Endothelial cell of umbilical vein (primary cell): ENCODE data around the gene GATAD2A. TPM values are rescaled to one million over a fixed set of nuclear protein-coding genes. Genes with fewer than 3 reads are reported as not detected.

Experiments
- BruUV-seq: library from RNA; stranded (reverse); fragments of 400-500 nt; replicated peaks from 2 replicates; lab custom pipeline; 2021; lab: Mats Ljungman, UMichigan
- CTCF ChIA-PET: fragments of 300-600, 350-600 bp; sonication (Branson Sonifier 250); formaldehyde crosslinking; loops from one replicate; lab custom pipeline; 2021; ENCODE audit warnings: antibody characterized with exemption, inconsistent platforms; lab: Charles Lee
- POLR2A ChIA-PET: fragments of 300-600, 350-600 bp; sonication (Branson Sonifier 250); formaldehyde crosslinking; loops from one replicate; lab custom pipeline; 2021; ENCODE audit warnings: antibody characterized with exemption, inconsistent platforms; lab: Charles Lee
- DNase-seq: peaks from one replicate; pipeline ENCODE4 v3.0.0-alpha.2; 2011; ENCODE audit warnings: low read depth, low spot score
- FAIRE-seq: peaks from 2 replicates; lab custom pipeline; 2011; peaks lifted over from hg19 to GRCh38; lab: Jason Lieb, UNC
- H2AFZ ChIP-seq: 2 replicates; pipeline ENCODE4 v1.6.0; 2012; ENCODE audit warnings: low read depth, low read length, control low read depth, inconsistent platforms
- H3K27ac ChIP-seq: 2 replicates; pipeline ENCODE4 v1.5.1; 2011; ENCODE audit warnings: low read depth, mild to moderate bottlenecking, control low read depth, low read length, moderate library complexity; ENCODE audit not compliant: insufficient read depth
- H3K27me3 ChIP-seq, 2 experiments: 2 replicates each; pipeline versions ENCODE4 v1.6.0 to v1.6.1; 2011; ENCODE audit warnings: low read length in 2 of 2, mixed read lengths in 1 of 2; ENCODE audit not compliant: control insufficient read depth in 2 of 2, insufficient read depth in 2 of 2
- H3K36me3 ChIP-seq, 2 experiments: 2 replicates in 1 of 2; 3 replicates in 1 of 2; pipeline ENCODE4 v1.5.1; 2011; ENCODE audit warnings: low read length in 2 of 2, mild to moderate bottlenecking in 1 of 2, moderate library complexity in 1 of 2; ENCODE audit not compliant: control insufficient read depth in 2 of 2, insufficient read depth in 2 of 2; ENCODE audit errors: extremely low read depth in 1 of 2
- H3K4me1 ChIP-seq: 3 replicates; pipeline ENCODE4 v1.5.1; 2011; ENCODE audit warnings: mild to moderate bottlenecking, low read length; ENCODE audit not compliant: control insufficient read depth, insufficient read depth; ENCODE audit errors: extremely low read depth
- H3K4me2 ChIP-seq: 2 replicates; pipeline ENCODE4 v1.6.1; 2011; ENCODE audit warnings: low read length, control low read depth, mixed read lengths; ENCODE audit not compliant: insufficient read depth
- H3K4me3 ChIP-seq, 3 experiments: fragments of 200-600 bp in 1 of 3; sonication (generic), shearing (Covaris generic) in 1 of 3; replicated peaks in 1 of 3; 2 replicates each; pipeline ENCODE4 v1.5.1; 2011 to 2016; ENCODE audit warnings: control low read depth in 3 of 3, low read length in 3 of 3, mild to moderate bottlenecking in 2 of 3, inconsistent platforms in 1 of 3, low read depth in 1 of 3, moderate library complexity in 1 of 3; ENCODE audit not compliant: insufficient read depth in 1 of 3
- H3K79me2 ChIP-seq: 2 replicates; pipeline ENCODE4 v1.6.0; 2012; ENCODE audit warnings: low read length, inconsistent platforms; ENCODE audit not compliant: control insufficient read depth, insufficient read depth
- H3K9ac ChIP-seq: replicated peaks from 2 replicates; pipeline ENCODE3; 2011; ENCODE audit warnings: low read length, control low read depth; ENCODE audit not compliant: insufficient read depth; ENCODE audit errors: extremely low read depth
- H3K9me1 ChIP-seq: replicated peaks from 3 replicates; pipeline ENCODE4 v1.6.0; 2011; ENCODE audit warnings: mild to moderate bottlenecking, low read length; ENCODE audit not compliant: control insufficient read depth, insufficient read depth; ENCODE audit errors: extremely low read depth
- H3K9me3 ChIP-seq: replicated peaks from 2 replicates; pipeline ENCODE4 v1.5.1; 2012; ENCODE audit warnings: low read length, inconsistent platforms; ENCODE audit not compliant: control insufficient read depth, insufficient read depth
- H4K20me1 ChIP-seq: replicated peaks from 2 replicates; pipeline ENCODE3; 2011; ENCODE audit warnings: mild to moderate bottlenecking, low read length; ENCODE audit not compliant: control insufficient read depth, insufficient read depth; ENCODE audit errors: extremely low read depth
- EZH2 ChIP-seq: IDR thresholded peaks from 2 replicates; pipeline ENCODE4 v1.6.1; 2012; ENCODE audit warnings: borderline replicate concordance, low read depth, mild to moderate bottlenecking, moderate library complexity, low read length, inconsistent platforms; ENCODE audit not compliant: severe bottlenecking
- FOS ChIP-seq: IDR thresholded peaks from 2 replicates; pipeline ENCODE4 v1.6.1; 2011; ENCODE audit warnings: mild to moderate bottlenecking, low read length, moderate library complexity, borderline replicate concordance; ENCODE audit not compliant: insufficient read depth
- GATA2 ChIP-seq: IDR thresholded peaks from 2 replicates; pipeline ENCODE4 v1.7.0; 2011; ENCODE audit warnings: low read depth, mild to moderate bottlenecking, moderate library complexity, mixed read lengths, low read length; ENCODE audit not compliant: insufficient read length, insufficient read depth
- JUN ChIP-seq: IDR thresholded peaks from 2 replicates; pipeline ENCODE4 v1.6.1; 2011; ENCODE audit warnings: borderline replicate concordance, low read depth; ENCODE audit not compliant: insufficient read length, insufficient read depth
- MYC ChIP-seq: IDR thresholded peaks from one replicate; pipeline ENCODE4 v1.6.1; 2011; ENCODE audit warnings: mild to moderate bottlenecking, low read depth, low read length
- POLR2A ChIP-seq: IDR thresholded peaks from 2 replicates; pipeline ENCODE4 v1.6.1; 2012; ENCODE audit warnings: low read depth, mild to moderate bottlenecking, control low read depth, low read length
- POLR2AphosphoS5 ChIP-seq: IDR thresholded peaks from 2 replicates; pipeline ENCODE4 v1.6.1; 2012; ENCODE audit warnings: low read depth, mild to moderate bottlenecking, control low read depth, low read length, moderate library complexity; ENCODE audit not compliant: insufficient read depth
- dilution Hi-C: fragments of 300-500 bp; cut with MboI; formaldehyde crosslinking; loops from one replicate; pipeline ENCODE4 v1.15.0; 2019; ENCODE audit warnings: low sequenced_read_pairs; ENCODE audit not compliant: extremely low pct_ligation_motif_present
- intact Hi-C: fragments of 100-400 bp; cut with micrococcal nuclease; formaldehyde crosslinking; loops from one replicate; pipeline ENCODE4 v1.10.0; 2022
- polyA plus RNA-seq, 4 experiments: library from polyadenylated mRNA; depleted of rRNA in 3 of 4; stranded (reverse) in 3 of 4; unstranded in 1 of 4; fragments of >200 nt; gene quantifications; 2 replicates each; pipeline versions ENCODE4 v1.2.1 to v1.2.3, GENCODE V29; 2011 to 2012; ENCODE audit warnings: missing spikeins in 1 of 4
- total RNA-seq: library from RNA; stranded (reverse); gene quantifications from 2 replicates; pipeline ENCODE4 v1.2.3, GENCODE V29; 2021
- TF ChIP-seq, protein P1 (sequence below), 2 donors: IDR thresholded peaks; 1 replicate in 1 of 2; 2 replicates in 1 of 2; pipeline ENCODE4 v1.5.1; 2011; ENCODE audit warnings: low read length in 2 of 2, mild to moderate bottlenecking in 2 of 2, moderate library complexity in 2 of 2, control low read depth in 1 of 2, inconsistent platforms in 1 of 2, low read depth in 1 of 2; ENCODE audit not compliant: insufficient read depth in 1 of 2; ENCODE audit errors: extremely low read depth in 1 of 2
- TF ChIP-seq, protein P2 (sequence below): IDR thresholded peaks from 2 replicates; pipeline ENCODE4 v1.6.1; 2011; ENCODE audit not compliant: insufficient read depth, insufficient read length

The GATAD2A gene
- total and polyA plus RNA-seq, 2 donors (not counting 3 experiments of a cell fraction or from before 2014, with no cell fraction given): 27.3 to 134 TPM

DNA sequence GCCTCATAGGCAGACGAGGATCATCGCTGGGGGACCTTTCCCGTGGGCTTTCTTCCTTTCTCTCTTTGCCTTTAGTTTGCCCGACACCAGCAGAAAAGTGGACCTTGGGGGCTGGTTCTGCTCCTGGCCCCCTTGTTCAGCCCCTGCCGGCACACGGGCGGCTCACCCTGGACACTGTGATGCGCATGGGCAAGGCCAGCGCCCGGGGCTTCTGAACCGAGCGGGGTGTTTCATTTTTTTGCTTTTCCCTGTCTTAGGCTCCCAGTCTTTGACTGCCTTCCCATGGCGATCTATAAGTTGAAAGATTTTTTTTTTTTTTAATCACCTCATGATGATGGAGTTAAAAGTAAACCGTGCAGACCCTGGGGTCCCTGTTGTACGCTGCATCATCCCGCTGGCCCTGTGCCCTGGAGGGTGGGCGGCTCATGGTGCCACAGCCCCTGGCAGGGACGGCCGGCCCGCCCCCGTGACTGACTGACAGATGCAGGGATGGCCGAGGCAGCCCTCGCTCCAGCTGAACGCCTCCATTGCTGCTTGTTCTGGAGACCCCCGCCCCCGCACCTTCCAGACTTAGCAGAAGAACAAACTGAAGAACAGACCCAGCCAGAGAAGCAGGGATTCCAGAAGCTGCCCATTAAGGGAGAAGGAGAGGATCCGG lies 100.3 kb downstream of the GATAD2A start:
- Histone ChIP-seq H3K4me3 (no peak overlapping the region), H3K27me3 (no peaks in the 10 kb centered on the region), H3K27ac (no peak overlapping the region), H3K9me3 (no peaks in the 10 kb centered on the region), H3K79me2 (no peaks in the 10 kb centered on the region), H3K9ac (no peak overlapping the region), H2AFZ (no peak overlapping the region), H3K36me3 (peaks cover 20 to 41% of the 10 kb centered on the region in 2 experiments), H4K20me1 (no peaks in the 10 kb centered on the region), H3K4me1 (no peaks in the 10 kb centered on the region), H3K4me2 (no peak overlapping the region), H3K9me1 (no peaks in the 10 kb centered on the region)
- BruUV-seq: no TSS peak
- dilution Hi-C loops: no loop called here
- FAIRE-seq: no peak
- TF ChIP-seq POLR2AphosphoS5: no peak
- no peak for TF ChIP-seq MYC
- TF ChIP-seq, protein P1, sequence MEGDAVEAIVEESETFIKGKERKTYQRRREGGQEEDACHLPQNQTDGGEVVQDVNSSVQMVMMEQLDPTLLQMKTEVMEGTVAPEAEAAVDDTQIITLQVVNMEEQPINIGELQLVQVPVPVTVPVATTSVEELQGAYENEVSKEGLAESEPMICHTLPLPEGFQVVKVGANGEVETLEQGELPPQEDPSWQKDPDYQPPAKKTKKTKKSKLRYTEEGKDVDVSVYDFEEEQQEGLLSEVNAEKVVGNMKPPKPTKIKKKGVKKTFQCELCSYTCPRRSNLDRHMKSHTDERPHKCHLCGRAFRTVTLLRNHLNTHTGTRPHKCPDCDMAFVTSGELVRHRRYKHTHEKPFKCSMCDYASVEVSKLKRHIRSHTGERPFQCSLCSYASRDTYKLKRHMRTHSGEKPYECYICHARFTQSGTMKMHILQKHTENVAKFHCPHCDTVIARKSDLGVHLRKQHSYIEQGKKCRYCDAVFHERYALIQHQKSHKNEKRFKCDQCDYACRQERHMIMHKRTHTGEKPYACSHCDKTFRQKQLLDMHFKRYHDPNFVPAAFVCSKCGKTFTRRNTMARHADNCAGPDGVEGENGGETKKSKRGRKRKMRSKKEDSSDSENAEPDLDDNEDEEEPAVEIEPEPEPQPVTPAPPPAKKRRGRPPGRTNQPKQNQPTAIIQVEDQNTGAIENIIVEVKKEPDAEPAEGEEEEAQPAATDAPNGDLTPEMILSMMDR (IDR thresholded peaks at IDR 0.05; ENCODE audit: extremely low read depth in 1 of 2, insufficient read depth in 1 of 2, low read depth in 1 of 2, low read length in 2 of 2): no peak
- no peak for TF ChIP-seq EZH2
- no peak for TF ChIP-seq POLR2A
- TF ChIP-seq FOS: no peak
- TF ChIP-seq JUN: no peak
- TF ChIP-seq GATA2: no peak
- TF ChIP-seq, protein P2, sequence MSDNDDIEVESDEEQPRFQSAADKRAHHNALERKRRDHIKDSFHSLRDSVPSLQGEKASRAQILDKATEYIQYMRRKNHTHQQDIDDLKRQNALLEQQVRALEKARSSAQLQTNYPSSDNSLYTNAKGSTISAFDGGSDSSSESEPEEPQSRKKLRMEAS: no peak
- ChIA-PET CTCF (no interaction called here), POLR2A (no interaction called here)
- intact Hi-C loops: no loop called here
- DNase-seq: no peak
